Measurements from ENCODE around the gene CAPZA2. TPM values are rescaled to one million over a fixed set of nuclear protein-coding genes. Genes with fewer than 3 reads are reported as not detected.

CAPZA2 gene
- total RNA-seq, 4 donors from 2014 or later = 115 to 152 (median 125) TPM

GRCh38 chr7:116859323-116859722 is 3.1 kb upstream of the CAPZA2 start:
- DNase-seq (ENCODE audit: low spot score) = no peak
- TF ChIP-seq, protein P1, sequence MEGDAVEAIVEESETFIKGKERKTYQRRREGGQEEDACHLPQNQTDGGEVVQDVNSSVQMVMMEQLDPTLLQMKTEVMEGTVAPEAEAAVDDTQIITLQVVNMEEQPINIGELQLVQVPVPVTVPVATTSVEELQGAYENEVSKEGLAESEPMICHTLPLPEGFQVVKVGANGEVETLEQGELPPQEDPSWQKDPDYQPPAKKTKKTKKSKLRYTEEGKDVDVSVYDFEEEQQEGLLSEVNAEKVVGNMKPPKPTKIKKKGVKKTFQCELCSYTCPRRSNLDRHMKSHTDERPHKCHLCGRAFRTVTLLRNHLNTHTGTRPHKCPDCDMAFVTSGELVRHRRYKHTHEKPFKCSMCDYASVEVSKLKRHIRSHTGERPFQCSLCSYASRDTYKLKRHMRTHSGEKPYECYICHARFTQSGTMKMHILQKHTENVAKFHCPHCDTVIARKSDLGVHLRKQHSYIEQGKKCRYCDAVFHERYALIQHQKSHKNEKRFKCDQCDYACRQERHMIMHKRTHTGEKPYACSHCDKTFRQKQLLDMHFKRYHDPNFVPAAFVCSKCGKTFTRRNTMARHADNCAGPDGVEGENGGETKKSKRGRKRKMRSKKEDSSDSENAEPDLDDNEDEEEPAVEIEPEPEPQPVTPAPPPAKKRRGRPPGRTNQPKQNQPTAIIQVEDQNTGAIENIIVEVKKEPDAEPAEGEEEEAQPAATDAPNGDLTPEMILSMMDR (IDR thresholded peaks at IDR 0.05) = no peak

DNA sequence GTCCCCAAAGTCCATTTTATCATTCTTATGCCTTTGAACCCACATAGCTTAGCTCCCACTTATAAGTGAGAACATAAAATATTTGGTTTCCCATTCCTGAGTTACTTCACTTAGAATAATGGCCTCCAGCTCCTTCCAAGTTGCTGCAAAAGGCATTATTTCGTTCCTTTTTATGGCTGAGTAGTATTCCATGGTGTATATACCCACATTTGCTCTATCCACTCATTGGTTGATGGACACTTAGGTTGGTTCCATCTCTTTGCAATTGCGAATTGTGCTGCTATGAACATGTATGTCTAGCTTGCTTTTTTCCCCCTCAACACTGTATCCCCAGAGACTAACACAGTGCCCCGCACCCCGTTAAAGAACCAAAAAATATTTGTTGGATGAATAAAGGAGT is 670 bp upstream of the CAPZA2 start:
- DNase-seq (ENCODE audit: low spot score) (no peak), ATAC-seq (ENCODE audit: low FRiP score) (no peak)
- TF ChIP-seq, protein P1 (IDR thresholded peaks at IDR 0.05) = no peak

More at GRCh38 chr7:116859323-116859722, 3.1 kb upstream of the CAPZA2 start:
- peak; percentile 37 for ATAC-seq (ENCODE audit: low FRiP score)

- no peak for ATAC-seq (ENCODE audit: low FRiP score)
- no peak for DNase-seq (ENCODE audit: low spot score)
Observed at GRCh38 chr7:116862951-116863670, 724 bp downstream of the CAPZA2 start.

GRCh38 chr7:116863936-116864500 is 1.6 kb downstream of the CAPZA2 start:
- DNase-seq (ENCODE audit: low spot score) (no peak), ATAC-seq (ENCODE audit: low FRiP score) (no peak)
- TF ChIP-seq, protein P1 (IDR thresholded peaks at IDR 0.05) = no peak

More at GRCh38 chr7:116862951-116863670, 724 bp downstream of the CAPZA2 start:
- TF ChIP-seq, protein P1 (IDR thresholded peaks at IDR 0.05) = no peak

GRCh38 chr7:116871061-116871700 is 8.8 kb downstream of the CAPZA2 start:
- DNase-seq (ENCODE audit: low spot score) = no peak
- TF ChIP-seq, protein P1 (IDR thresholded peaks at IDR 0.05) = no peak

GRCh38 chr7:116872026-116872425 is 9.6 kb downstream of the CAPZA2 start:
- DNase-seq (ENCODE audit: low spot score) (no peak), ATAC-seq (ENCODE audit: low FRiP score) (no peak)
- TF ChIP-seq, protein P1 (IDR thresholded peaks at IDR 0.05) = no peak

More at GRCh38 chr7:116871061-116871700, 8.8 kb downstream of the CAPZA2 start:
- ATAC-seq (ENCODE audit: low FRiP score) = no peak
